ENCODE measurements around the gene HOXB8.

GRCh38 chr17:48649741-48650140 lies 34.6 kb upstream of the HOXB8 start:
- no peak for TF ChIP-seq POLR2AphosphoS5 (IDR thresholded peaks at IDR 0.05; ENCODE audit: low read depth, low read length)
- no peak for TF ChIP-seq POLR2A (IDR thresholded peaks at IDR 0.05; ENCODE audit: low read depth, low read length)
- no peak for TF ChIP-seq TAF1 (IDR thresholded peaks at IDR 0.05; ENCODE audit: low read depth, low read length)
- no peak for TF ChIP-seq PAX5 (IDR thresholded peaks at IDR 0.05; ENCODE audit: insufficient read depth, low read length, severe bottlenecking)
- no peak for TF ChIP-seq SPI1 (IDR thresholded peaks at IDR 0.05; ENCODE audit: low read depth, low read length)
- TF ChIP-seq POU2F2 (IDR thresholded peaks at IDR 0.05; ENCODE audit: low read depth, low read length) = no peak
